Kidney epithelial cell (primary cell): ENCODE results near the gene CSF3. TPM values are rescaled to one million over a fixed set of nuclear protein-coding genes. Genes with fewer than 3 reads are reported as not detected.

Source experiments
- DNase-seq: peaks from one replicate; pipeline ENCODE4 v3.0.0-alpha.2; 2010; ENCODE audit warnings: low read depth
- H3K27me3 ChIP-seq: 2 replicates; pipeline ENCODE4 v1.6.0; 2011; ENCODE audit warnings: low read length; ENCODE audit not compliant: control insufficient read depth, insufficient read depth
- H3K36me3 ChIP-seq: 2 replicates; pipeline ENCODE4 v1.5.1; 2011; ENCODE audit warnings: low read length; ENCODE audit not compliant: control insufficient read depth, insufficient read depth
- H3K4me3 ChIP-seq: 2 replicates; pipeline ENCODE4 v1.5.1; 2011; ENCODE audit warnings: low read depth, mild to moderate bottlenecking, control low read depth, low read length
- CTCF ChIP-seq: IDR thresholded peaks from 2 replicates; pipeline ENCODE4 v1.5.1; 2011; ENCODE audit warnings: mild to moderate bottlenecking, moderate library complexity, low read length, control low read depth, inconsistent platforms; ENCODE audit not compliant: insufficient read depth, poor library complexity, severe bottlenecking
- total RNA-seq: library from RNA; depleted of rRNA; stranded (reverse); fragments of >200 nt; gene quantifications from 2 replicates; pipeline ENCODE4 v1.2.3, GENCODE V29; 2015

The CSF3 gene
- total RNA-seq, 1 donor from 2014 or later, result not detected

- TF ChIP-seq CTCF, result no peak
- Histone ChIP-seq H3K27me3 (no peaks in the 10 kb centered on the region), H3K4me3 (no peak overlapping the region), H3K36me3 (no peaks in the 10 kb centered on the region)
- no peak for DNase-seq
Observed at GRCh38 chr17:40014375-40014980, 762 bp upstream of the CSF3 start.

- DNase-seq, result no peak
- Histone ChIP-seq H3K36me3 (no peaks in the 10 kb centered on the region), H3K27me3 (no peaks in the 10 kb centered on the region), H3K4me3 (no peak overlapping the region)
- TF ChIP-seq CTCF, result no peak
Observed at GRCh38 chr17:40015998-40016985, 1.1 kb downstream of the CSF3 start.

GRCh38 chr17:40017422-40018080, 2.3 kb downstream of the CSF3 start:
- H3K36me3 ChIP-seq, result no peaks in the 10 kb centered on the region
- no peak overlapping the region for H3K4me3 ChIP-seq
- TF ChIP-seq CTCF, result no peak
- DNase-seq, result no peak
- H3K27me3 ChIP-seq, result no peaks in the 10 kb centered on the region

GRCh38 chr17:40018211-40019121, 3.2 kb downstream of the CSF3 start:
- Histone ChIP-seq H3K4me3 (no peak overlapping the region), H3K27me3 (no peaks in the 10 kb centered on the region), H3K36me3 (no peaks in the 10 kb centered on the region)
- no peak for DNase-seq
- no peak for TF ChIP-seq CTCF
